G401.6 (cell line): ENCODE measurements around the gene RIPK4.
"Not testable (repeated sequence)": the region's sequence is repeated elsewhere in the genome, so short reads cannot be mapped to it uniquely, and the experiment has no call there.

ENCODE experiments used
- FAIRE-seq: peaks from 2 replicates; lab custom pipeline; 2012; peaks lifted over from hg19 to GRCh38; lab: Jason Lieb, UNC

Gene RIPK4

DNA sequence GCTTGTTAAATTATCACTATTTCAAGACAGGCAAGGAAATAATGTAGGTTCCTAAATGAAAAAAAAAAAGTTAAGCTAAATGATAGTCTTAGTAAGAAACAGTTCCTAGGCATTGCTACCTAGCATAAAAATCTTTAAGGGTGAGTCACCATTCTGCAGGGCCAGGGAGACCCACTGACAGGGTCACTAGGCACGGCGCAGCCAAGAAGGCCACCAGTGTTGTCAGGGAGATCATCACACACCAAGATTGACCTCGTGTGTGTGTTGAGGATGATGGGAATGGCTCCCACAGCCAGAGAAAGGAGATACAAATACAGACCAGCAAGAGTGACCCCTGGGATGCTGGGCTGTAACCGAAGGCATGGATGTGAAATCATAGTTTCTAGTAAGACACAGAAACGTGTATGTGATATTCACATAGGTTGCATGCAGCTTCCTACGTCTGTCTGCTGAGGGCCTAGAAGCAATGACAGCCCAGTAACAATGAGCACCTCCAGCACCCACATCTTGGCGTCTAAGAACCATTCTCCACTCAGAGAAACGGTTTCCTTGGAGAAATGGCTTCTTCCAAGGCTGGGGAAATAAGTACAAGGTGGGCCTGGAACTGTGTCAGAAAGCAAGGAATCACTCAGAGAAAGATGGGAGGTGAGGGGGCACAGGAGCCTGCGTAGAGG is 29.1 kb downstream of the RIPK4 start:
- no peak for FAIRE-seq

- no peak for FAIRE-seq
These were observed 30.4 kb downstream of the RIPK4 start for GRCh38 chr21:41736423-41736822.

DNA sequence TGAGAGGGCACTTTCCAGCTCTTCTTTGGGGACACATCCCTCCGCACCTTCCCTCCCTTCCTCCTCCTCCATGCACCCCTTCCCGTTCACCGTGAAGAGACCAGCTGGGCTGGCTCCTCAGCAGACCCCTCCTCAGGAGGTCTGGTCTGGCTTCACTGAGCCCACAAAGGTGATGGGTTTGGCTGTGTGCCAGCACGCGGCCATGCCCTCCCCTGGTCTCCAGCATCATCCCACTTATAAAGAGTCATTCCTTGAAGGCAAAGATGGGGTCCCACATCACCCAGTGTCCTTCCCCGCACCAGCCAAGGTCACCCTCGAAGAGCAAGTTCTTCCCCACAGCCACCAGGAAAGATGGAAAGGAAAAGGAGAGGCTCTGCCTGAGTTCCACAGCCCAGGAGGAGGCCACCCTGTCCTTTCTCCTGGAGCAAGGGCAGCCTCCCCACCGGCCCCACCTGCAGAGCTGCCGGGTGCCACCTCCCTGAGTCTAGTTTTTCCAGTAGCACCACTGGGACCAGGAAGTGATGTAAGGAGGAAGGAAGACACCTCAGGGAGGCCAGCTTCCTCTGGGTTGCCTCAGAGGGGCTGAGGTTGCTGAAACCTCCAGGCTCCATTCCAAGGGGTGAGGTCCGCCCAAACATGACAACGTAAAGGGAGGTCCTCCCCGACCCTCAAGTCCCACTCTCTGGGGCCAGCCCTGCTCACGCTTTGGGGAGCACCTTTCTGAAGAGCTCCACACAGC is 32.7 kb downstream of the RIPK4 start:
- FAIRE-seq, result no peak

DNA sequence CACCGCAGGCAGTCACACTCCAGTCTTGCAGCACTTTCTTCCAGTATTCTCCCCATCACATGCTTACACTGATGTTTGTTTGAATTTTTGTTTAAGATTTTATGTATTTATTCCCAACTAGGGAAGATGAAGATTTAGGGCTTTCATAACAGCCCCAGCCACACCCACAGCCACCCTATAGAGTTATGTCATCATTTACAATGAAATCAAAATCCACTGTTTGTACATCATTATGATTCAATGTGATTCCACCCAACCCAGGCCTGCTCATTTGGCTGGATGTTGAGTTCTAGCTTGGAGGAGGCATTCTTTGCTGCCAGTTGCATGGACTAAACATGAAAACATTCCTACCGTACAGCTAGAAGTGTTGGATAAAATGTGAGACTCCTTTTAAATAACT is 35.8 kb downstream of the RIPK4 start:
- no peak for FAIRE-seq

DNA sequence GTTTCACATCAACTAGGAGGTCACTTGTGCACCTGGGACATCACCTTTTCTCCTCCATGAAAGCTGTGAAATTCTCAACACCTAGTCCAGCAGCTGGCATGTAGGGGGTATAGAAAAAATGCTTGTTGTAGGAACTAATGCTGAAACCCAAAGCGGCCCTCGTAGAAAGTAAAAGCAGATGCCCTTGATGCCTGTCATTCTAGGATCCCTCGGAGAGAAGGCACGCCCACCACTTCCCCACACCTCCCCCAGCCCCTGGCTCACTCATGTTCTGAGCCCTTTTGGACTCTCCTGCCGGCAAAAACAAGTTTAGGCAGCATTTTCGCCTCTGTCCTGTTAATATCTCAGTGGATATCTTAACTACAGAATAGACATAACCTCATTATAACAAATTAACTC is 36.5 kb downstream of the RIPK4 start:
- FAIRE-seq, result no peak

DNA sequence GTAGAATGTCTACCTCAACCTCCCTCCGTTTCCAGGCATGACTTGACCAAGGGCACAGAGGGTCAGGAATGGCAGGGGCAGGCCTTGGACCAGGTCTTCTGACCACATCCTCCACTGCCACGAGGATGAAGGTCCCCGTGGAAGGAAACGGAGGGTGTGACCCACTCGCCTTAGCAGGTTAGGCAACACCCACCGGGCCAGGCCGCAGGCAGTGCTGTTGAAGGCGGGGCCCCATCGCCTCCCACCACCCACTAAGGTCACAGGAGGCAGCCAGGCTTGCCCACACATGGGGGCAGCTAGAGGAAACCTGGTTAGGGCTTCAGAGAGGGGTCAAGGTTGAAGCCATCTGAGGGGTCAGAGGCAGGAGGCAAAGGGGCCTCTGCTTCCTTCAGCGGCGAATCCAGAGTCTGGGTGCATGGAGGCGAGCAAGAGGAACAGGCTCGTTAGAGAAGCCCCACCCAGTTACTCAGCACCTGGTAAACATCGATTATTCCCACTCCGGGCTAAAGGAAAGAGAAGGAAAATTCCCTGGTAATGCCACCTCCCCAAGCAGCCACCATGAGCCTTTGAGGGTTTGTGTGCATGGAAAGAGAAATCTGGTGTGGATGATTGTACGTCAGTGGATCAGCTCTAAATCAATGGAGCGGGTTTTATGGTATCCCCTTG is 37.0 kb downstream of the RIPK4 start:
- FAIRE-seq, result no peak

DNA sequence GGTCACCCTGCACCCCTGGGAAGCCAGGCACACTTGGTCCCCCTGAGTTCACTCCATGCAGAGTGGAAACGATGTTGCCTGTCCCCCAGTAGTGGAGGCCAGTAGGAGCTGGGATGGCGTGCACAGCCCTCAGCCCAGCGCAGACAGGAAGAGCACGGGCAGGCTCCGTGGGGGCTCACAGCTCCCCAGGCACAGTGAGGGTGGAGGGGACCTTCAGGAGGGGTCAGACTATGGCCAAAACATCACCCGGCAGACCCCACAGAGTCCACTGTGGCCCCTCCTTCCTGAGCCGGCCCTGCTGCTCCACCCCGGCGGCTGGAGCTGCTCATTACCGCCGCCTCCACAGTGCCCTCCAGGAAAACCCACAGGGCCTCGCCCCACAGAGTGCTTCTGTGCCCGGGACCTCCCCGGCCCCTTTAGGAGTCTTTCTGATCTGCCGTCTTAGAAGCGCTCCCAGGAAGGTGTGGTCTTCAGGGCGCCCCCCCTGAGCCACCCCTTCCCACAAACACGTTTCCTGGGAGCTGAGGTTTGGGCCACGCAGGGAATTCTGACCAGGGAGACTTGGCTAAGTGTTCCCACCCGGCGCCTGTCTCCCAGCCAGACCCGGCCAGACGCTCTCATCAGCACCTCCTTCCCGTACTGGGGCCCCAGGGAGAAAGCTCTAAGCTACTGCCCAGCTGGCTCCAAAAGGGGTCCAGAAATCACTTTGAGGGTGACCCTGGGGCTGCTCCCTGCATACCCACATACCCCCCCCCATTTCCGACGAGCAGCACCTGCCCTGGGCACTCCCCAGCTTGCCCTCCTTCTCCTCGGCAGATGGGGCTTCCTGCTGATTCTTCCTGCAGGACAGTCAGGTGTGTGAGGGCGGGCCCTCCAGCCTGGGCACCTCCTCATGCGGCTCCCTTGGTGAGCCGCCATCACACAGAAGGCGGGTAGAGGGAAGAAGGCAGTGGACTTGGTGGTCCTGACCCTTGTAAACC is 38.8 kb downstream of the RIPK4 start:
- no peak for FAIRE-seq

GRCh38 chr21:41726970-41727783 is 39.7 kb downstream of the RIPK4 start:
- FAIRE-seq, result no peak

- FAIRE-seq, result no peak
These were observed 40.3 kb downstream of the RIPK4 start for GRCh38 chr21:41726630-41726969.

DNA sequence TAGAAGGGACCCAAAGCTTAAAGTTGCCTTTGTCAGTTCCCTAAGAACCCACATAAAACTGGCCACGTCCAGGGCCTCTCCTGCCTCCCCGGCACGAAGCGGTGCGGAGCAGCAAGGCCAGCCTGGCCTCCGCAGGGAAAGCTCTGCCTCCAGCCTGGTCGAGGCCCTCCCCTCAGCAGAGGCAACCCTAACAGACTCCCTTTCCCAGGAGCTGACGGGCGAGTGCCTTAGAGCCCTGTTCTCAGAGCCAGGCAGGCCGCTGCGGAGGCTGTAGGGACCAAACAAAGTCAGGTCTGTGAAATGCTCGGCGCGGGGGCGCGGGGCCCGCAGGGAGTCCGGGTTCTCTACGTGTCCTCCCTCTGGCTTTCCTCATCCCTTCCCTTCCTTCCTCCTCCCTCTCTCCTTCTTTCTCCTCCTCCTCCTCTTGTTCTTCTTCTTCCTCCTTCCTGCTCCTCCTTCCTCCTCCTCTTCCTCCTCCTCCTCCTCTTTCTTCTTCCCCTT is 40.7 kb downstream of the RIPK4 start:
- FAIRE-seq, result no peak

- no peak for FAIRE-seq
These were observed 41.3 kb downstream of the RIPK4 start for GRCh38 chr21:41725421-41726031.

DNA sequence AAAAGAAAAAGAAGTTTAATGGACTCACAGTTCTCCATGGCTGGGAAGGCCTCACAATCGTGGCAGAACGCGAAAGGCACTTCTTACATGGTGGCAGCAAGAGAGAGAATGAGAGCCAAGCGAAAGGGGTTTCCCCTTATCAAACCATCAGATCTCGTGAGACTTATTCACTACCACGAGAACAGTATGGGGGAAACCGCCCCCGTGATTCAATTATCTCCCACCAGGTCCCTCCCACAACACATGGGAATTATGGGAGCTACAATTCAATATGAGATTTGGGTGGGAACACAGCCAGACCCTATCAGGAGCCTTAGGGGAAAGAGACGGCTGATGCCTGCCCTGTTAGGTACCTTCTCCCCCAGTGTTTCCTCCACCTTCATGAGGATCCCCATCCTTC is 43.0 kb downstream of the RIPK4 start:
- FAIRE-seq, result not testable (repeated sequence)

- no peak for FAIRE-seq
These were observed 44.5 kb downstream of the RIPK4 start for GRCh38 chr21:41722052-41723018.

- no peak for FAIRE-seq
These were observed 46.6 kb downstream of the RIPK4 start for GRCh38 chr21:41720250-41720649.

- FAIRE-seq, result no peak
These were observed 47.2 kb downstream of the RIPK4 start for GRCh38 chr21:41719691-41720090.

DNA sequence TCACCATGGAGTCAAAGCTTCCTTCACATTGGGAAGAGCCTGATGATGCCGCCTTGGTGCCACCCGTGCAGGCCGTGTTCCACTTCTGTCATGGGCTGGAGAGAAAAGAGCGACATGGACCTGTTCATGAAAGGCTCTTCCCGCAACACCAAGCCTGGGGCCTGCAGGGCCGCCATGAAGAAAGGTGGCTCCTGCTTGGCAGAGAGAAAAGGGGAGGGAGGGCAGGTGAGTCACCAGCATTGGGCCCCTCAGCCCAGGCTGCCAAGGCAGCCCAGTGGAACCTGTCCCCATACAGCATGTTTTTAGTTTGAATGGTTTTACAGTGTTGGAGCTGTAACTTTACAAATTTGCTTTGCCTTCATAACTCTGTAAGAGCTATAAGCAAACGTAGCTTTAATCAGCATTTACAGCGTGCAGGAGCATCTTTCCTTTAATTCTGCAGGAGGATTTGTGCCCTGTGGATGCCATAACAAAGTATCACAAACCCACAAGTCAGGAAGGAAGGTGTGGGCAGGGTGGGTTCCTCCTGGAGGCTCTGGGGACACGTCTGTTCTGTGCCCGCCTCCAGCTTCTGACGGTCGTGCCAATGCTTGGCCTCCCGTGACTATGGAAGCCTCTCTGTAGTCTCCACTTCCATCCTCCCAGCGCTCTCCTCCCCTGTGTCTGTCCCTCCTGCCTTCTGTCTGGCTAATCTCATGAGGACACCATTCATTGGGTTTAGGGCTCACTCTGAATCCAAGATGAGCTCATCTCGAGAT is 49.1 kb downstream of the RIPK4 start:
- no peak for FAIRE-seq

- FAIRE-seq, result no peak
These were observed 50.1 kb downstream of the RIPK4 start for GRCh38 chr21:41716751-41717150.

- no peak for FAIRE-seq
These were observed 51.1 kb downstream of the RIPK4 start for GRCh38 chr21:41715649-41716281.
